ENCODE measurements around the gene IFNG-AS1. TPM values are rescaled to one million over a fixed set of nuclear protein-coding genes. Genes with fewer than 3 reads are reported as not detected.

The IFNG-AS1 gene
- polyA plus RNA-seq (2013, experiment 1 of 2), result not detected
- polyA plus RNA-seq (2013, experiment 2 of 2), result not detected

GRCh38 chr12:67989184-67989920, at the start of gene IFNG-AS1:
Gene IFNG-AS1, plus strand, starts transcription at chr12:67989447.
- no peak within 1 kb of the TSS for H3K4me3 ChIP-seq (ENCODE audit: low read length in 2 of 2)
- no peak within 1 kb of the TSS for H2BK120ac ChIP-seq (ENCODE audit: low read depth, low read length)
- no peak within 1 kb of the TSS for H3K4me2 ChIP-seq (ENCODE audit: insufficient read depth, low read length, poor library complexity, severe bottlenecking)
- no CpG with 5 or more reads among the region's 7 CpGs for WGBS, 2 donors (ENCODE audit: extremely low coverage in 2 of 2, insufficient read length in 2 of 2, insufficient replicate concordance in 1 of 2)
- H2AFZ ChIP-seq (ENCODE audit: low read length), result no peak within 1 kb of the TSS
- H3K4me1 ChIP-seq (ENCODE audit: control insufficient read depth in 2 of 2, insufficient read depth in 1 of 2, low read depth in 1 of 2, low read length in 2 of 2), result peaks cover 0 to 3% of the 10 kb centered on the region in 2 donors
- no peak within 1 kb of the TSS for H2BK5ac ChIP-seq (ENCODE audit: low read length)
- H2BK12ac ChIP-seq (ENCODE audit: low read length), result no peak within 1 kb of the TSS
- H3K18ac ChIP-seq (ENCODE audit: low read length), result no peak within 1 kb of the TSS
- no peak within 1 kb of the TSS for H3K9ac ChIP-seq (ENCODE audit: low read depth, low read length, poor library complexity)
- H2BK15ac ChIP-seq (ENCODE audit: low read length), result no peak within 1 kb of the TSS
- H4K91ac ChIP-seq (ENCODE audit: low read depth, low read length, poor library complexity), result no peak within 1 kb of the TSS
- H3K27me3 ChIP-seq (ENCODE audit: control insufficient read depth in 3 of 3, insufficient read depth in 3 of 3, low read depth in 1 of 3, low read length in 3 of 3), result no peaks in the 10 kb centered on the region
- DNase-seq (ENCODE audit: low spot score), result no peak
- no peak within 1 kb of the TSS for H3K4ac ChIP-seq (ENCODE audit: low read length)
- no peak within 1 kb of the TSS for H3K27ac ChIP-seq (replicated peaks; ENCODE audit: low read length)
- H4K8ac ChIP-seq (ENCODE audit: low read depth, low read length), result no peak within 1 kb of the TSS
- no peak within 1 kb of the TSS for H2AK5ac ChIP-seq (ENCODE audit: low read depth, low read length)
- no peak within 1 kb of the TSS for H3K14ac ChIP-seq (ENCODE audit: low read length)
- H3K36me3 ChIP-seq (replicated peaks in 1 of 2; ENCODE audit: control insufficient read depth in 2 of 2, insufficient read depth in 2 of 2, low read length in 2 of 2), result no peaks in the 10 kb centered on the region
- H3K9me3 ChIP-seq (replicated peaks in 1 of 2; ENCODE audit: control insufficient read depth in 2 of 2, insufficient read depth in 1 of 2, low read depth in 1 of 2, low read length in 2 of 2), result no peaks in the 10 kb centered on the region
- no peaks in the 10 kb centered on the region for H3K79me1 ChIP-seq (ENCODE audit: low read depth, low read length)
- no peak within 1 kb of the TSS for H3K23ac ChIP-seq (ENCODE audit: low read depth, low read length, poor library complexity)

GRCh38 chr12:67939611-67940010, 49.6 kb upstream of the IFNG-AS1 start:
- Histone ChIP-seq H2AK5ac (ENCODE audit: low read depth, low read length) (no peak overlapping the region), H3K18ac (ENCODE audit: low read length) (no peak overlapping the region), H3K27me3 (ENCODE audit: control insufficient read depth in 3 of 3, insufficient read depth in 3 of 3, low read depth in 1 of 3, low read length in 3 of 3) (no peaks in the 10 kb centered on the region), H3K4me2 (ENCODE audit: insufficient read depth, low read length, poor library complexity, severe bottlenecking) (no peak overlapping the region), H2BK12ac (ENCODE audit: low read length) (no peak overlapping the region), H4K8ac (ENCODE audit: low read depth, low read length) (no peak overlapping the region), H3K36me3 (replicated peaks in 1 of 2; ENCODE audit: control insufficient read depth in 2 of 2, insufficient read depth in 2 of 2, low read length in 2 of 2) (no peaks in the 10 kb centered on the region), H3K14ac (ENCODE audit: low read length) (no peak overlapping the region), H3K9ac (ENCODE audit: low read depth, low read length, poor library complexity) (no peak overlapping the region), H3K23ac (ENCODE audit: low read depth, low read length, poor library complexity) (no peak overlapping the region), H2BK120ac (ENCODE audit: low read depth, low read length) (no peak overlapping the region), H3K79me1 (ENCODE audit: low read depth, low read length) (no peaks in the 10 kb centered on the region), H4K91ac (ENCODE audit: low read depth, low read length, poor library complexity) (no peak overlapping the region), H3K9me3 (replicated peaks in 1 of 2; ENCODE audit: control insufficient read depth in 2 of 2, insufficient read depth in 1 of 2, low read depth in 1 of 2, low read length in 2 of 2) (no peaks in the 10 kb centered on the region), H2AFZ (ENCODE audit: low read length) (no peak overlapping the region), H3K4me3 (ENCODE audit: low read length in 2 of 2) (no peak overlapping the region), H2BK5ac (ENCODE audit: low read length) (no peak overlapping the region), H3K27ac (replicated peaks; ENCODE audit: low read length) (no peak overlapping the region), H2BK15ac (ENCODE audit: low read length) (no peak overlapping the region), H3K4me1 (ENCODE audit: control insufficient read depth in 2 of 2, insufficient read depth in 1 of 2, low read depth in 1 of 2, low read length in 2 of 2) (peaks cover 0 to 8% of the 10 kb centered on the region in 2 donors), H3K4ac (ENCODE audit: low read length) (no peak overlapping the region)
- DNase-seq (ENCODE audit: low spot score), result no peak
- WGBS, 2 donors (ENCODE audit: extremely low coverage in 2 of 2, insufficient read length in 2 of 2, insufficient replicate concordance in 1 of 2), result no CpG with 5 or more reads among the region's 2 CpGs

- no peak for DNase-seq (ENCODE audit: low spot score)
- no peak overlapping the region for H2BK12ac ChIP-seq (ENCODE audit: low read length)
- no peak overlapping the region for H2AFZ ChIP-seq (ENCODE audit: low read length)
- no peaks in the 10 kb centered on the region for H3K79me1 ChIP-seq (ENCODE audit: low read depth, low read length)
- H4K8ac ChIP-seq (ENCODE audit: low read depth, low read length), result no peak overlapping the region
- WGBS, 2 donors (ENCODE audit: extremely low coverage in 2 of 2, insufficient read length in 2 of 2, insufficient replicate concordance in 1 of 2), result no CpG with 5 or more reads among the region's 3 CpGs
- no peak overlapping the region for H4K91ac ChIP-seq (ENCODE audit: low read depth, low read length, poor library complexity)
- H3K27me3 ChIP-seq (ENCODE audit: control insufficient read depth in 3 of 3, insufficient read depth in 3 of 3, low read depth in 1 of 3, low read length in 3 of 3), result no peaks in the 10 kb centered on the region
- H2AK5ac ChIP-seq (ENCODE audit: low read depth, low read length), result no peak overlapping the region
- H2BK120ac ChIP-seq (ENCODE audit: low read depth, low read length), result no peak overlapping the region
- no peaks in the 10 kb centered on the region for H3K9me3 ChIP-seq (replicated peaks in 1 of 2; ENCODE audit: control insufficient read depth in 2 of 2, insufficient read depth in 1 of 2, low read depth in 1 of 2, low read length in 2 of 2)
- no peak overlapping the region for H3K18ac ChIP-seq (ENCODE audit: low read length)
- no peak overlapping the region for H3K9ac ChIP-seq (ENCODE audit: low read depth, low read length, poor library complexity)
- no peaks in the 10 kb centered on the region for H3K36me3 ChIP-seq (replicated peaks in 1 of 2; ENCODE audit: control insufficient read depth in 2 of 2, insufficient read depth in 2 of 2, low read length in 2 of 2)
- no peak overlapping the region for H3K27ac ChIP-seq (replicated peaks; ENCODE audit: low read length)
- H3K4me1 ChIP-seq (ENCODE audit: control insufficient read depth in 2 of 2, insufficient read depth in 1 of 2, low read depth in 1 of 2, low read length in 2 of 2), result peaks cover 0 to 8% of the 10 kb centered on the region in 2 donors
- no peak overlapping the region for H2BK5ac ChIP-seq (ENCODE audit: low read length)
- H2BK15ac ChIP-seq (ENCODE audit: low read length), result no peak overlapping the region
- no peak overlapping the region for H3K4ac ChIP-seq (ENCODE audit: low read length)
- H3K14ac ChIP-seq (ENCODE audit: low read length), result no peak overlapping the region
- H3K23ac ChIP-seq (ENCODE audit: low read depth, low read length, poor library complexity), result no peak overlapping the region
- H3K4me3 ChIP-seq (ENCODE audit: low read length in 2 of 2), result no peak overlapping the region
- H3K4me2 ChIP-seq (ENCODE audit: insufficient read depth, low read length, poor library complexity, severe bottlenecking), result no peak overlapping the region
These were observed 48.4 kb upstream of the IFNG-AS1 start for GRCh38 chr12:67940780-67941243.

GRCh38 chr12:67942724-67943123, 46.5 kb upstream of the IFNG-AS1 start:
- no peaks in the 10 kb centered on the region for H3K9me3 ChIP-seq (replicated peaks in 1 of 2; ENCODE audit: control insufficient read depth in 2 of 2, insufficient read depth in 1 of 2, low read depth in 1 of 2, low read length in 2 of 2)
- no peak overlapping the region for H3K14ac ChIP-seq (ENCODE audit: low read length)
- no peak overlapping the region for H2BK120ac ChIP-seq (ENCODE audit: low read depth, low read length)
- DNase-seq (ENCODE audit: low spot score), result no peak
- peaks cover 0 to 8% of the 10 kb centered on the region in 2 donors for H3K4me1 ChIP-seq (ENCODE audit: control insufficient read depth in 2 of 2, insufficient read depth in 1 of 2, low read depth in 1 of 2, low read length in 2 of 2)
- no CpG with 5 or more reads among the region's 3 CpGs for WGBS, 2 donors (ENCODE audit: extremely low coverage in 2 of 2, insufficient read length in 2 of 2, insufficient replicate concordance in 1 of 2)
- H3K18ac ChIP-seq (ENCODE audit: low read length), result no peak overlapping the region
- H4K91ac ChIP-seq (ENCODE audit: low read depth, low read length, poor library complexity), result no peak overlapping the region
- H3K27me3 ChIP-seq (ENCODE audit: control insufficient read depth in 3 of 3, insufficient read depth in 3 of 3, low read depth in 1 of 3, low read length in 3 of 3), result peaks cover 0 to 6% (median 0%) of the 10 kb centered on the region in 3 experiments
- no peak overlapping the region for H2BK12ac ChIP-seq (ENCODE audit: low read length)
- H4K8ac ChIP-seq (ENCODE audit: low read depth, low read length), result no peak overlapping the region
- no peak overlapping the region for H3K23ac ChIP-seq (ENCODE audit: low read depth, low read length, poor library complexity)
- no peak overlapping the region for H2AK5ac ChIP-seq (ENCODE audit: low read depth, low read length)
- no peak overlapping the region for H2AFZ ChIP-seq (ENCODE audit: low read length)
- H2BK5ac ChIP-seq (ENCODE audit: low read length), result no peak overlapping the region
- H3K79me1 ChIP-seq (ENCODE audit: low read depth, low read length), result no peaks in the 10 kb centered on the region
- no peak overlapping the region for H3K4me3 ChIP-seq (ENCODE audit: low read length in 2 of 2)
- no peak overlapping the region for H3K4me2 ChIP-seq (ENCODE audit: insufficient read depth, low read length, poor library complexity, severe bottlenecking)
- H3K4ac ChIP-seq (ENCODE audit: low read length), result no peak overlapping the region
- H3K27ac ChIP-seq (replicated peaks; ENCODE audit: low read length), result no peak overlapping the region
- no peak overlapping the region for H3K9ac ChIP-seq (ENCODE audit: low read depth, low read length, poor library complexity)
- no peak overlapping the region for H2BK15ac ChIP-seq (ENCODE audit: low read length)
- H3K36me3 ChIP-seq (replicated peaks in 1 of 2; ENCODE audit: control insufficient read depth in 2 of 2, insufficient read depth in 2 of 2, low read length in 2 of 2), result no peaks in the 10 kb centered on the region
